ENCODE measurements around the gene QKI. TPM values are rescaled to one million over a fixed set of nuclear protein-coding genes. Genes with fewer than 3 reads are reported as not detected.
"Not testable (repeated sequence)": the region's sequence is repeated elsewhere in the genome, so short reads cannot be mapped to it uniquely, and the experiment has no call there.

Gene QKI
- 123 TPM for polyA plus RNA-seq (2013, experiment 1 of 2; ENCODE audit: insufficient read length)
- 136 TPM for polyA plus RNA-seq (2013, experiment 2 of 2; ENCODE audit: insufficient read length)

GRCh38 chr6:163414117-163414945 is at the start of gene QKI:
Gene QKI (plus strand): TSS chr6:163414718. CDS start chr6:163415194, 476 bp downstream.
- peak; percentile 90 for DNase-seq

DNA sequence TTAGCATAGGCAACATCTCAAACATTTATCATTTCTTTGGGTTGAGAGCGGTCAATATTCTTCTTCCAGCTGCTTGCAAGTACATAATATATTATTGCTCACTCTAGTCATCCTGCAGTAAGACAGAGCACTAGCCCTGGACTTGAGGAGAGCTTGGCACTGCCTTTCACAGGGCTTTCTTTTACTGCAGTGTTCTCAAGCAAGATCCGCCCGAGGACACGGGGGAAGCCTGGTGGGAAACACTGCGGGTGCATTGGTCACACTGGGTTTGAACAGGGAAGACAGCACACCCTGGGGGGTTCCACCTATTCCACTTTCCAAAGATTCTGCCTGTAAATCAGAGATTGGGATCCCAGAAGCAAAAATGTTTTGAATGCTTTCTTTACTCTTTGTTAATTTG is 48.2 kb upstream of the QKI start:
- DNase-seq, result no peak

- DNase-seq, result peak; percentile 46
Measured at GRCh38 chr6:163367497-163368183, 46.9 kb upstream of the QKI start.

GRCh38 chr6:163369141-163369540 is 45.4 kb upstream of the QKI start:
- no peak for DNase-seq

GRCh38 chr6:163369628-163370365 is 44.7 kb upstream of the QKI start:
- DNase-seq, result no peak

DNA sequence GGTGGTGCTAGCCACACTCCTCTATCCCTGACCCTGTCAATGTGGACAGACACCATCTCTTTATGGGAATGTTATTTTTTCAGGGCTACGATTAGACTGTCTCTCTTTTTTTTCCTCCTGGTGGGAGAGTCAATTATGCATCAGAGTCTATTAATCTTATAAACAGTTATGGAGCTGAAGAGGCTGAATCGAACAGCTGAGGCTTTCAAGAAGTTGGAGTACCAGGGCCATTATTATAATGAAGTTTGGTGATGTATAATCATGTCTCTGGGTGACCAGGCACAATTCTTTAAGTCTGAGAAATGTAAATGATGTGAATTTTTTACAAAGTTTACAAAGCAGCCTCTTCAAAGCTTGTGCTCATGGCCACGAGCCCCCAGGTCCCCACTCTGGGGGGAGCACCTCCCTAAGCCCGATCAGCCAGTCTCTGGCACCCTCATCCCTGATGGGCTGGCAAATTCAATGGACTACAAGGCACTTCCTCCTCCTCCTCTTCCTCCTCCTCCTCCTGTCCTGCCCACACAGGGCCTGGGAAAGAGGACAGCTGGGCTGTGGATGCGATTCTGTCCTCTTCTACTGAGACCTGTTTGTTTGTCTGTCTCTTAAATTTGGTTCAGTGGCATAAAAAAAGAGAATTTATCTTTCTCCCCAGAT is 43.9 kb upstream of the QKI start:
- DNase-seq, result no peak

DNA sequence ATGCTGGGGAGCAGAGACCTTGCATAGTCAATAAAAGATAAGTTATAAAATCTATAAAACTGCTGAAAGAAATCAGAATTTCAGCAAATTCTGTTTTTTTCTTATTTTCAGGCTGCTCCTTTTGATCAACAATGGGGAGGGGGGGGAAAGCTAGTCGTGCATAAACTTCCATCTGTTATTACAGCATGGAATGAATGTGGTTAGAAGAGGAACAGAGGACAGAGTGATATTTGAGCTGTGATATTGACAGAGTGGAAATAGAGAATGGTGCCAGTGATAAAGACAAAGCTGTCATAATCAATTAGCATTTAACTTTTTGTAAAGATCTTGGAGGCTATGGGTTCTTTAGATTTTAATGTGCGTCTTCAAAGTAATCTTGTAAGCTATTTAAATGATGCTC is 43.4 kb upstream of the QKI start:
- no peak for DNase-seq

DNA sequence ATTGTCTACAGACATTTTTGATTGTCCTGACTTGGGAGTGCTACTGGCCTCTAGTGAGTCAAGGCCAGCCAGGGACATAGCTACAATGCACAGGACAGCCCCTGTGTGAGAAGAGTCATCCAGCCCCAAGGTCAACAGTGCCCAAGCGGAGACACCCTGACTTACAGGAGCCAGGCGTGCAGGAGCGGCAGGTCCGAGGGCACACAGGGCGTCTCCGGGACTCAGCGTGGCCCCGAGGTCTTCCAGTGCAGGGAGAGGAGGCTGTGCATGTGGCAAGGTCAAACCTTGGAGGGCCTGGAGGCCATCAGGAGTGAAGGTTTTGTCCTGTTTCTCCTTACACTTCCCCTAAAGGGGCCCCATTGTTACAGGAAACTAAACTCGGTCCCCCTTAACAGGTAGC is 41.3 kb upstream of the QKI start:
- DNase-seq, result no peak

- DNase-seq, result no peak
Measured at GRCh38 chr6:163375361-163375760, 39.2 kb upstream of the QKI start.

GRCh38 chr6:163376187-163376586 is 38.3 kb upstream of the QKI start:
- DNase-seq, result no peak

DNA sequence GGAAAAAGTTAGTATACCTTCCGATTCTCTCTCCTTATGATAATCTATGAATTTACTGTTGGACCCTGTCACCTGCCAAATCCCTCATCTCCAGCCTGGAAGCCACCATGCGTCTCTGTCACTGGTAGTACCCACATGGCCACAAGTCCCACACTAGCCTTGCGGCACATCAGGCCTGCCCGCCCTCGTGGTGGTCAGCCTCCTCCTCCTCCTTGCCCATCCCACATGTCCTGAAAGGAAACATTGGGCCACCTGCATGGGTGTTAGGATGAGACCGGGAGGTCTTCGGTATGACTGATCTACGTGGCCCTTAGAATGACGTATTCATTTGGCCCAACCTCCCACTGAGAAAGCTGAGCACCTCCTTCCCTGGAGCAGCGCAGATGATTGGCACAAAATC is 37.0 kb upstream of the QKI start:
- DNase-seq, result no peak

GRCh38 chr6:163380216-163380615 is 34.3 kb upstream of the QKI start:
- DNase-seq, result no peak

DNA sequence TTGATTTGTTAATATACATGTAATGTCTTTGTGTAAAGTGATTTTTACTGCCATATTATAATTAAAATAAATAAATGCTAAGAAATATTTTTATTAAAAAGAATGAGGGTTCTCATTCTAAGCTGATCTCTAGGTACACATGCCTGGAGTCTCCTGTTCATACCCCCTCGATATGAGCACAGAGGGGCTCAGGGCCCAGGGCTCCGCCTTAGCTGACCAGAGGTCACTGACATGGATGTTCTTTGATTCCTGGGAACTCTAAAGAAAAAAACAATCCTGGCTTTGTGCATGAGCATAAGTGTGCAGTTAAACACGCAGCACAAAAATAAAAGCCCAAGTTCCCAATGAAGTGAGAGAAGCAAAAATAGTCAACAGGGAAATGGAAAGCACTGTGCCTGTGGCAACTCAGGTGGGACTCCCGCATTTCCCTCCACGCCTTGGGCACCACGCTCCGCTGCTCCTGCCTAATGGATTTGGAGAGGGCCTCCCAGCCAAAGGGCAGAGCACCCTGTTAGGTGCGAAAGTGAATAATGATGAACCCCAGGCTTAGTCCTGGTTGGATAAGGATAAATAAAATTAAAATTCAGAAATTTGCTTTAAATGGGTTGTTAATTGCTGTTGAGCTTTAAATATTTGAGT is 33.3 kb upstream of the QKI start:
- no peak for DNase-seq

DNA sequence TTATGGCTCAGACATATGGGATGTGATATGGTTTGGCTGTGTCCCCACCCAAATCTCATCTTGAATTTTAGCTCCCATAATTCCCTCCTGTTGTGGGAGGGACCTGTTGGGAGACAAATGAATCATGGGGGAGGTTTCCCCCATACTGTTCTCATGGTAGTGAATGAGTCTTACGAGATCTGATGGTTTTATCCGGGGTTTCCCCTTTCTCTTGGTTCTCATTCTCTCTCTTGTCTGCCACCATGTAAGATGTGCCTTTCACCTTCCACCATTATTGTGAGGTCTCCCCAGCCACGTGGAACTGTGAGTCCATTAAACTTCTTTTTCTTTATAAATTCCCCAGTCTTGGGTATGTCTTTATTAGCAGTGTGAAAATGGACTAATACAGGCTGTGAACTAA is 31.1 kb upstream of the QKI start:
- DNase-seq, result not testable (repeated sequence)

- DNase-seq, result no peak
Measured at GRCh38 chr6:163383912-163384311, 30.6 kb upstream of the QKI start.

GRCh38 chr6:163384510-163384909 is 30.0 kb upstream of the QKI start:
- DNase-seq, result no peak

DNA sequence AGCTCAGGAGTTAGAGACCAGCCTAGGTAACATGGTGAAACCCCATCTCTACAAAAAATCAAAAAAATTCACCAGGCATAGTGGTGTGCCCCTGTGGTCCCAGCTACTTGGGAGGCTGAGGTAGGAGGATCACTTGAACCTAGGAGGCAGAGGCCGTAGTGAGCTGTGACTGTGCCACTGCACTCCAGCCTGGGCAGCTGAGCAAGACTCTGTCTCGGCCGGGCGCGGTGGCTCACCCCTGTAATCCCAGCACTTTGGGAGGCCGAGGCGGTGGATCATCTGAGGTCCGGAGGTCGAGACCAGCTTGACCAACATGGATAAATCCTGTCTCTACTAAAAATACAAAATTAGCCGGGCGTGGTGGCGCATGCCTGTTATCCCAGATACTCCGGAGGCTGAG is 29.0 kb upstream of the QKI start:
- DNase-seq, result not testable (repeated sequence)

DNA sequence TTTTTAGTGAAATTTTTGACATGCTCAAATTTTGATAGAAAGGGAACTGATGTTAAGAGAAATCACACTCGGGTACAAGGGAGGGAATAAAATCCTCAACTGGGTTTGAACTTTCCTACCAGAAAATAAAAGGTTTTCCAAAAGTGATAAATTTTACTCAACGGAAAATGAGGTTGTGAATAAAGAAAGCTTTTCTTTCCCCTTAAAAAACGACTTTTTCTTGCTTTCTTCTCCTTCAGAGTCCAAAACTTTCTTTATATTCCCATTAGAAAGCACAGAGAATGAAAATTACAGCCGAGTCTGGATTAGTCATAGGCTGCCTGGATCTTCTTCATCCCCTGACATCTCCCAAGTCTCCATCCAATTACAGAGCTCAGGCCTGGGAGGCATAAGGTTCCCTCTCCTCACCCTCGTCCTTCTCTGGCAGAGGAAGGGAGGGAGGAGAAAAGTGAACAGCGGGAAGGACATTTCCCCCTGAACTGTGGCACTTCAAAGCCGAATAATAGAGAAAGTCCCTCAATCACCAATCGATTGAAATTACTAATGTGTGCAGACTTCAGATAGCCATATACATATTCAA is 28.1 kb upstream of the QKI start:
- DNase-seq, result no peak

- no peak for DNase-seq
Measured at GRCh38 chr6:163387317-163387716, 27.2 kb upstream of the QKI start.

DNA sequence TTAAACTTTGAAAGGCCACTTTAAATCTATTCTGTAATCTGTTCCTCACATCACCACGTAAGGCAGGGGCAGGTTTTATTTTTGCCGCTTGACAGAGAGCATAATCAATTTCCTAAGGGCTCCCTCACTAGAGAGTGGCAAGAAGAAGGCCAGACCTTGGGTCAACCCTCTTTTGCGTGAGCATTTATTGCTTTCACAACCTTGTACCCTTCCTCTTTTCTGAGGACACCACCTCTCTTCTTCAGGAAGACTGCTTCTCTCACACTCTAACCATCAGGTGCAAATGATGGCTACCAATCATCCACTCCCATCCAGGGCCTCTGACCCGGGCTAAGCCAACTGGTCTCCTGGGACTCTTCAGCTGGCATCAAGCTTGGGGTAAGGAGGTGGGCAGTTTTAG is 25.2 kb upstream of the QKI start:
- no peak for DNase-seq

- DNase-seq, result no peak
Measured at GRCh38 chr6:163390770-163391169, 23.7 kb upstream of the QKI start.

DNA sequence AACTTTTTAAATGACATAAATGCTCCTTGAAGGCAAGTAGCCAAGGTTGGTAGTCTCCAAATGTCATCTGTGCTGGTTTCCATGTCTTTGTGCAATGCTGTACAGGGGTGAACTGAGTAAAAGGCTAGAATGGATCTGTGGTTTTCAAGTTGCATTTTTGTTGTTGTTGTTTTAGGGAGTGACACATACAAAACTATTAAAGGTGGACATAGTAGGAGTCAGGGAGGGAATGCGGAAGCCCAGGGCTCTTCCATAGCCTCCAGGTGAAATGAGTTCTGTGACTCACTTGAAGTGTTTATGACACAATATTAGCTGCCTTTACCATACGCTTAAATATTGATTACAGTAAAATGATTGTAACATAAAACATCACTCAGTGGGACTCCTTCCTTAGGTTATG is 22.5 kb upstream of the QKI start:
- DNase-seq, result no peak

Data from fibroblast of skin of scalp (primary cell).